GM12801 (cell line): ENCODE results near the gene GALE.

ENCODE experiments used
- CTCF ChIP-seq: IDR thresholded peaks from one replicate; pipeline ENCODE4 v1.5.1; 2011; ENCODE audit warnings: control low read depth; ENCODE audit not compliant: insufficient read length; ENCODE audit errors: extremely low read depth

The GALE gene

GRCh38 chr1:23763041-23763577 is 37.4 kb downstream of the GALE start:
- no peak for TF ChIP-seq CTCF

- no peak for TF ChIP-seq CTCF
Measured at GRCh38 chr1:23759277-23759676, 41.3 kb downstream of the GALE start.

- no peak for TF ChIP-seq CTCF
Measured at GRCh38 chr1:23757812-23758211, 42.7 kb downstream of the GALE start.

- no peak for TF ChIP-seq CTCF
Measured at GRCh38 chr1:23756676-23757075, 43.9 kb downstream of the GALE start.

GRCh38 chr1:23752909-23753308 is 47.6 kb downstream of the GALE start:
- TF ChIP-seq CTCF = no peak

GRCh38 chr1:23751815-23752200 is 48.7 kb downstream of the GALE start:
- no peak for TF ChIP-seq CTCF

GRCh38 chr1:23751050-23751814 is 49.3 kb downstream of the GALE start:
- no peak for TF ChIP-seq CTCF
